Neural progenitor cell (in vitro differentiated cells): Measurements from ENCODE around the gene MIER2. TPM values are rescaled to one million over a fixed set of nuclear protein-coding genes. Genes with fewer than 3 reads are reported as not detected.
"Not testable (repeated sequence)": the region's sequence is repeated elsewhere in the genome, so short reads cannot be mapped to it uniquely, and the experiment has no call there.

Source experiments
- DNase-seq: peaks from one replicate; pipeline ENCODE4 v3.0.0-alpha.2; 2016; ENCODE audit warnings: low spot score
- H2AFZ ChIP-seq: fragments of 200-600 bp; sonication (generic); replicated peaks from 2 replicates; pipeline ENCODE4 v1.6.1; 2016; ENCODE audit warnings: antibody characterized with exemption
- H3F3A ChIP-seq: fragments of 200-600 bp; sonication (generic); 2 replicates; pipeline ENCODE4 v1.6.1; 2016; ENCODE audit warnings: antibody characterized with exemption, low read depth
- H3K27ac ChIP-seq: fragments of 200-600 bp; sonication (generic); 2 replicates; pipeline ENCODE4 v1.5.1; 2016; ENCODE audit warnings: mild to moderate bottlenecking
- H3K27me3 ChIP-seq: fragments of 200-600 bp; sonication (generic); 2 replicates; pipeline ENCODE4 v1.6.1; 2016; ENCODE audit warnings: mild to moderate bottlenecking, moderate library complexity
- H3K36me3 ChIP-seq: fragments of 200-600 bp; sonication (generic); 2 replicates; pipeline ENCODE4 v1.5.1; 2016
- H3K4me1 ChIP-seq: fragments of 200-600 bp; sonication (generic); 2 replicates; pipeline ENCODE4 v1.6.1; 2016; ENCODE audit warnings: mixed run types
- H3K4me2 ChIP-seq: fragments of 200-600 bp; sonication (generic); 2 replicates; pipeline ENCODE4 v1.6.1; 2016
- H3K4me3 ChIP-seq: fragments of 200-600 bp; sonication (generic); 2 replicates; pipeline ENCODE4 v1.5.1; 2016
- H3K79me2 ChIP-seq: fragments of 200-600 bp; sonication (generic); 2 replicates; pipeline ENCODE4 v1.6.1; 2016; ENCODE audit warnings: low read depth
- H3K9ac ChIP-seq: fragments of 200-600 bp; sonication (generic); 2 replicates; pipeline ENCODE4 v1.6.1; 2016
- H3K9me3 ChIP-seq: fragments of 200-600 bp; sonication (generic); 2 replicates; pipeline ENCODE4 v1.5.1; 2016; ENCODE audit warnings: low read depth
- H4K20me1 ChIP-seq: fragments of 200-600 bp; sonication (generic); 2 replicates; pipeline ENCODE4 v1.6.1; 2016; ENCODE audit warnings: low read depth
- H3K27ac Mint-ChIP-seq: 3 replicates; pipeline ENCODE4 v1.8.0; 2021; ENCODE audit warnings: mixed read lengths
- H3K27me3 Mint-ChIP-seq: 2 replicates; pipeline ENCODE4 v1.8.0; 2022; ENCODE audit warnings: low read depth, mild to moderate bottlenecking, inconsistent platforms, moderate library complexity, mixed read lengths; ENCODE audit not compliant: insufficient read depth
- H3K36me3 Mint-ChIP-seq: 3 replicates; pipeline ENCODE4 v1.8.0; 2021; ENCODE audit warnings: mixed read lengths
- H3K4me1 Mint-ChIP-seq: 3 replicates; pipeline ENCODE4 v1.8.0; 2021; ENCODE audit warnings: mixed read lengths
- H3K4me3 Mint-ChIP-seq: 3 replicates; pipeline ENCODE4 v1.8.0; 2021; ENCODE audit warnings: mild to moderate bottlenecking, moderate library complexity, mixed read lengths
- H3K9me3 Mint-ChIP-seq: 3 replicates; pipeline ENCODE4 v1.8.0; 2020; ENCODE audit warnings: mixed read lengths
- EZH2 ChIP-seq: fragments of 200-600 bp; sonication (generic); IDR thresholded peaks from 2 replicates; pipeline ENCODE4 v1.6.1; 2017; ENCODE audit warnings: antibody characterized with exemption, mild to moderate bottlenecking, moderate library complexity
- EZH2phosphoT487 ChIP-seq: fragments of 200-600 bp; sonication (generic); IDR thresholded peaks from 2 replicates; pipeline ENCODE4 v1.6.1; 2017; ENCODE audit warnings: antibody characterized with exemption
- total RNA-seq: library from RNA; depleted of rRNA; stranded (reverse); fragments of >200 nt; gene quantifications from 2 replicates; pipeline ENCODE4 v1.2.3, GENCODE V29; 2015; ENCODE audit warnings: low replicate concordance
- TF ChIP-seq, protein P1 (sequence below): fragments of 200-600 bp; sonication (generic); IDR thresholded peaks from 2 replicates; pipeline ENCODE4 v1.5.1; 2017; ENCODE audit warnings: antibody characterized with exemption, mild to moderate bottlenecking

MIER2 gene, protein sequence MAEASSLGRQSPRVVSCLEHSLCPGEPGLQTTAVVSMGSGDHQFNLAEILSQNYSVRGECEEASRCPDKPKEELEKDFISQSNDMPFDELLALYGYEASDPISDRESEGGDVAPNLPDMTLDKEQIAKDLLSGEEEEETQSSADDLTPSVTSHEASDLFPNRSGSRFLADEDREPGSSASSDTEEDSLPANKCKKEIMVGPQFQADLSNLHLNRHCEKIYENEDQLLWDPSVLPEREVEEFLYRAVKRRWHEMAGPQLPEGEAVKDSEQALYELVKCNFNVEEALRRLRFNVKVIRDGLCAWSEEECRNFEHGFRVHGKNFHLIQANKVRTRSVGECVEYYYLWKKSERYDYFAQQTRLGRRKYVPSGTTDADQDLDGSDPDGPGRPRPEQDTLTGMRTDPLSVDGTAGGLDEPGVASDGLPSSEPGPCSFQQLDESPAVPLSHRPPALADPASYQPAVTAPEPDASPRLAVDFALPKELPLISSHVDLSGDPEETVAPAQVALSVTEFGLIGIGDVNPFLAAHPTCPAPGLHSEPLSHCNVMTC
- 12.9 and 20.6 TPM in 2 replicates for total RNA-seq

DNA sequence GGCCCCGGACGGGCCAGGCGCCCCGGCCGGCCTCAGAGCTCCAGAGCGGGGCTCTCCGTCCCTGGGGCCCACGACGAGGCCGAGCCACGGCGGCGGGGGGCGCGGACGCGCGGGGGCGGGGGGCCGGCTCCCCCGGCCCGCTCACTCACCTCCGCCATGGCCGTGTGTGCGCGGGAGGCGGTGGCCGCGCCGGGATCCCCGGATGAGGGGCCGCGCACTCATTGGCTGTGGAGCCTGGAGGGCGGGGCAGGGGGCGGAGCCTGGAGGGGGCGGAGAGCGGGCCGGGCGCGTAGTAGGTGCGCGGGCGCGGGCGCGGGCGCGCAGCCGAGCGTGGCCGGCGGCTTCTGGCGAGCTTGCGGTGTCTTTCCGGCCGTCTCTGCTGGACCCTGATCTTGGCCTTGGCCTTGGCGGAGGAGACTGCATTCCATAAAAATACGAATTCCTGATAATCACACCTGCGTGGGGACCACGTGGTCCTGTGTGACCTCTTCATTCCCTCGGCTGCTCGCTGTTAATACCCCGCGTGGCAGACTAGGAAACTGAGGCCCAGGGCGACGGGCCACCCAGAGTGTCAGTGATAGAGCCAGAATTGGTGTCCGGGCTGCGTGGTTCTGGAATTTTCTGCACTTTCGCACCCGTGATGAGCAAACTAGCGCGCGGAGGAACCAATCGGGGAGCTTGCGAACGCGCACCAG, at the start of gene MIER2:
TSS of gene MIER2 (minus strand) at position 172 of the 695 bp plus-strand sequence. CDS start at position 158, 14 bp downstream.
- Histone ChIP-seq H4K20me1 (peaks cover 42% of the 10 kb centered on the region), H3K9me3 (no peaks in the 10 kb centered on the region), H3F3A (no peaks in the 10 kb centered on the region), H3K4me3 (peak within 1 kb of the TSS; percentile 98), H3K9ac (peak within 1 kb of the TSS; percentile 75), H3K36me3 (no peaks in the 10 kb centered on the region), H2AFZ (peak within 1 kb of the TSS; percentile 63), H3K4me1 (peaks cover 9% of the 10 kb centered on the region), H3K27me3 (peaks cover 14% of the 10 kb centered on the region), H3K79me2 (peaks cover 45% of the 10 kb centered on the region), H3K27ac (no peak within 1 kb of the TSS), H3K4me2 (peak within 1 kb of the TSS; percentile 85)
- TF ChIP-seq EZH2 (no peak), EZH2phosphoT487 (no peak)
- TF ChIP-seq, protein P1, sequence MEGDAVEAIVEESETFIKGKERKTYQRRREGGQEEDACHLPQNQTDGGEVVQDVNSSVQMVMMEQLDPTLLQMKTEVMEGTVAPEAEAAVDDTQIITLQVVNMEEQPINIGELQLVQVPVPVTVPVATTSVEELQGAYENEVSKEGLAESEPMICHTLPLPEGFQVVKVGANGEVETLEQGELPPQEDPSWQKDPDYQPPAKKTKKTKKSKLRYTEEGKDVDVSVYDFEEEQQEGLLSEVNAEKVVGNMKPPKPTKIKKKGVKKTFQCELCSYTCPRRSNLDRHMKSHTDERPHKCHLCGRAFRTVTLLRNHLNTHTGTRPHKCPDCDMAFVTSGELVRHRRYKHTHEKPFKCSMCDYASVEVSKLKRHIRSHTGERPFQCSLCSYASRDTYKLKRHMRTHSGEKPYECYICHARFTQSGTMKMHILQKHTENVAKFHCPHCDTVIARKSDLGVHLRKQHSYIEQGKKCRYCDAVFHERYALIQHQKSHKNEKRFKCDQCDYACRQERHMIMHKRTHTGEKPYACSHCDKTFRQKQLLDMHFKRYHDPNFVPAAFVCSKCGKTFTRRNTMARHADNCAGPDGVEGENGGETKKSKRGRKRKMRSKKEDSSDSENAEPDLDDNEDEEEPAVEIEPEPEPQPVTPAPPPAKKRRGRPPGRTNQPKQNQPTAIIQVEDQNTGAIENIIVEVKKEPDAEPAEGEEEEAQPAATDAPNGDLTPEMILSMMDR, result no peak
- Mint-ChIP-seq H3K9me3 (peaks cover 14% of the 10 kb centered on the region), H3K27ac (peak within 1 kb of the TSS; percentile 58), H3K27me3 (peaks cover 10% of the 10 kb centered on the region), H3K36me3 (peaks cover 31% of the 10 kb centered on the region), H3K4me3 (peak within 1 kb of the TSS; percentile 89), H3K4me1 (peaks cover 27% of the 10 kb centered on the region)
- DNase-seq, result peak; percentile 90

DNA sequence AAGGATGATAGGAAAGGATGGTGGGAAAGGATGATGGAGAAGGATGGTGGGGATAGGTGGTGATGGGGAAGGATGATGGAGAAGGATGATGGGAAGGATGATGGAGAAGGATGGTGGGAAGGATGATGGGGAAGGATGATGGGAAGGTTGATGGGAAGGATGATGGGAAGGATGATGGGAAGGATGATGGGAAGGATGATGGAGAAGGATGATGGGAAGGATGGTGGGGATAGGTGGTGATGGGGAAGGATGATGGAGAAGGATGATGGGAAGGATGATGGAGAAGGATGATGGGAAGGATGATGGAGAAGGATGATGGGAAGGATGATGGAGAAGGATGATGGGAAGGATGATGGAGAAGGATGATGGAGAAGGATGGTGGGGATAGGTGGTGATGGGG, 49.0 kb upstream of the MIER2 start:
- not testable (repeated sequence) for H4K20me1 ChIP-seq, H3K27me3 ChIP-seq, H3K79me2 ChIP-seq, H3K9me3 ChIP-seq, H3F3A ChIP-seq, DNase-seq, H3K4me1 ChIP-seq, H3K36me3 Mint-ChIP-seq, H3K4me3 ChIP-seq, H2AFZ ChIP-seq, H3K27ac Mint-ChIP-seq, H3K36me3 ChIP-seq, H3K4me2 ChIP-seq, H3K9ac ChIP-seq, H3K27ac ChIP-seq
- Mint-ChIP-seq H3K27me3 (peaks cover 16% of the 10 kb centered on the region), H3K4me3 (peak overlapping the region; percentile 60), H3K4me1 (peaks cover 16% of the 10 kb centered on the region), H3K9me3 (peaks cover 33% of the 10 kb centered on the region)

DNA sequence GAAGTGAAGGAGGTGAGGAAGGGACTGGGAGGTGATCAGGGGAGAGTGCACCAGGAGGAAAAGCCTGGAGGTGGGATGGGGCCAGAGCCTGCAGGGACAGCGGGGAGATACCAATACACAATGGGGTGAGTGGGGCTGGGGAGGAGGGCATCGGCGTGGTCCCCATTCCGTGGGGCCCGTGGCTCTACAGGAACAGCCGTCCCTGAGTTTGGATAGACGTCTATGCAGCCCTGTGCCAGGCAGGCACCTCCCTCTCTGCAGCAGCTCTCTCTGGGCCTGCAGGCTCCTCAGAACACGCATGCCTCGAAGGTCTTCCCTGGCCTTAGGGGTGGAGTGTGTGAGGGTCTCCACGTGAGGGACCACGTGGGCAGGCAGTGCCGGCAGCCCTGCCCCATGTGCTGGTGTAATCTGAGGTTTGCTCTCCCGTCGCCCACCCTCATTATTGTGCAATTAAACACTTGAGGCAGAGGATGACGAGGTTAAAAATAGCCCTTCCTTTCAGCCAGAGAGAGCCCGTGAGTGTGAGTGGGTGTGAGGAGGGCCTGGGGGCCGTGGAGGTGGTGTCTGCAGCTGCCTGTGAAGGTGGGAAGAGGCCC, 47.9 kb upstream of the MIER2 start:
- Mint-ChIP-seq H3K36me3 (no peaks in the 10 kb centered on the region), H3K4me3 (peak overlapping the region; percentile 22), H3K27ac (peak overlapping the region; percentile 18), H3K9me3 (peaks cover 33% of the 10 kb centered on the region), H3K4me1 (peaks cover 18% of the 10 kb centered on the region), H3K27me3 (peaks cover 21% of the 10 kb centered on the region)
- H3K4me2 ChIP-seq, result no peak overlapping the region
- no peaks in the 10 kb centered on the region for H3K27me3 ChIP-seq
- H2AFZ ChIP-seq, result no peak overlapping the region
- H3K9me3 ChIP-seq, result no peaks in the 10 kb centered on the region
- no peak for DNase-seq
- no peaks in the 10 kb centered on the region for H3K79me2 ChIP-seq
- no peak overlapping the region for H3K9ac ChIP-seq
- TF ChIP-seq EZH2, result no peak
- TF ChIP-seq, protein P1, result no peak
- no peak for TF ChIP-seq EZH2phosphoT487
- peaks cover 8% of the 10 kb centered on the region for H3F3A ChIP-seq
- no peak overlapping the region for H3K4me3 ChIP-seq
- no peaks in the 10 kb centered on the region for H3K36me3 ChIP-seq
- peaks cover 2% of the 10 kb centered on the region for H3K4me1 ChIP-seq
- H3K27ac ChIP-seq, result no peak overlapping the region
- H4K20me1 ChIP-seq, result no peaks in the 10 kb centered on the region
